BLaER1 treated with 17β-estradiol and CSF1 and Interleukin-3, amounts not matched to agents 10 nM and 100 nM (cell line): Measurements from ENCODE around the gene SAMD4A.
A peak's percentile ranks its signal among the peaks of the same experiment; 100 is the strongest.

ENCODE experiments used
- H3K27ac ChIP-seq, 11 experiments: shearing (Covaris generic); formaldehyde crosslinking; 2 replicates each; pipeline ENCODE4 v1.8.1; 2022
- H3K27me3 ChIP-seq, 11 experiments: shearing (Covaris generic); formaldehyde crosslinking; 2 replicates each; pipeline ENCODE4 v1.8.1; 2022
- H3K36me3 ChIP-seq, 11 experiments: shearing (Covaris generic); formaldehyde crosslinking; 2 replicates each; pipeline ENCODE4 v1.8.1; 2022
- H3K4me1 ChIP-seq, 10 experiments: shearing (Covaris generic); formaldehyde crosslinking; 2 replicates each; pipeline ENCODE4 v1.8.1; 2022
- H3K4me2 ChIP-seq, 11 experiments: shearing (Covaris generic); formaldehyde crosslinking; 2 replicates each; pipeline ENCODE4 v1.8.1; 2022
- H3K4me3 ChIP-seq, 10 experiments: shearing (Covaris generic); formaldehyde crosslinking; 2 replicates each; pipeline ENCODE4 v1.8.1; 2022
- H3K9ac ChIP-seq, 11 experiments: shearing (Covaris generic); formaldehyde crosslinking; 2 replicates each; pipeline ENCODE4 v1.8.1; 2022
- H3K9me3 ChIP-seq, 11 experiments: shearing (Covaris generic); formaldehyde crosslinking; replicated peaks in 1 of 11; 2 replicates each; pipeline ENCODE4 v1.8.1; 2022
- H4K20me1 ChIP-seq, 11 experiments: shearing (Covaris generic); formaldehyde crosslinking; 2 replicates each; pipeline ENCODE4 v1.8.1; 2022
- Cebpa-rat ChIP-seq, 11 experiments: shearing (Covaris generic); IDR thresholded peaks; 2 replicates each; pipeline ENCODE4 v1.8.1; 2022

SAMD4A gene

DNA sequence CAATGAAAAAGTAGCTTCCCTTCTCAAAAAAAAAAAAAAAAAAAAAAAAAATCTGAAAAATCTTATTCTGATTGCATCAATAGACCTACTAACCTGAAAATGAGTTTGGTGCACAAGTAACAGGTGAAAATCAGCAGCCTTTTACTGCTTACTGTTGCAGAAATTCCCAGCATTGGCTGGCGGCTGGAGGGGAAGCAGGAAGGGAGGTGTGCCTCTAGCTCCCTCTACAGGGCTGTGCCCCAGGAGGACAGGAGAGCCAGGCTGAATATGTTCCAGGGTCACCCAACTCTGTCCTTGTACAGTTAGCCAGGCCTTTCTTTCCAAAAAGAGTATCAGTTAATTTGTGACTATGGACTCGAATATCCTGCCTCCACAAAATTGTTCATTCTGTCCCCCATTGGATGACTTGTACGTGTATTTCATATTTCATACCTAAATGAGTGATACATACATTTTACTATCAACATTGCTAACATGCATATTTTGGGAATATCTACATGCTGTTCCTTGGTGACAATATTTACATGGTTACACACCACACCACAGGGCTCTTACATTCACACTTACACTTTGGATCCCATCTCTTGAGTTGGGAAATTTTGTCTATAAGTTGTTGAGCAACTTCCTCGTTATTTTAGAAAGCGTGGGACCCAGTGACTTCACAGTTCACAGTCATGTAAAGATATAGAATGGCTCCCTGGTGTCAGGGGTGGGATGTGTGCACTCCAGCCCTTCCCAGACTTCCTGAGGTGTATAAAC lies 124.8 kb downstream of the SAMD4A start:
- peaks cover 0 to 35% (median 9%) of the 10 kb centered on the region in 11 experiments; a peak in 7 of 22 replicates for H3K36me3 ChIP-seq
- no peak overlapping the region for H3K4me3 ChIP-seq
- no peak overlapping the region for H3K9ac ChIP-seq
- H3K27me3 ChIP-seq = no peaks in the 10 kb centered on the region
- peaks cover 0 to 14% (median 0%) of the 10 kb centered on the region in 11 experiments; a peak in 4 of 22 replicates for H4K20me1 ChIP-seq
- peak overlapping the region in 4 of 11 experiments; percentile 35 to 55 (median 42); a peak in 7 of 22 replicates for H3K27ac ChIP-seq
- 0 out of 22 replicates have a peak, but pooled peaks of 1 of the 11 experiments have one; percentile 21 for TF ChIP-seq Cebpa-rat (IDR thresholded peaks at IDR 0.05)
- H3K9me3 ChIP-seq = peaks cover 0 to 33% (median 20%) of the 10 kb centered on the region in 11 experiments; a peak in 16 of 22 replicates
- H3K4me1 ChIP-seq = peaks cover 0 to 41% (median 9%) of the 10 kb centered on the region in 10 experiments; a peak in 13 of 20 replicates
- H3K4me2 ChIP-seq = peak overlapping the region in 6 of 11 experiments; percentile 15 to 71 (median 44); a peak in 11 of 22 replicates

DNA sequence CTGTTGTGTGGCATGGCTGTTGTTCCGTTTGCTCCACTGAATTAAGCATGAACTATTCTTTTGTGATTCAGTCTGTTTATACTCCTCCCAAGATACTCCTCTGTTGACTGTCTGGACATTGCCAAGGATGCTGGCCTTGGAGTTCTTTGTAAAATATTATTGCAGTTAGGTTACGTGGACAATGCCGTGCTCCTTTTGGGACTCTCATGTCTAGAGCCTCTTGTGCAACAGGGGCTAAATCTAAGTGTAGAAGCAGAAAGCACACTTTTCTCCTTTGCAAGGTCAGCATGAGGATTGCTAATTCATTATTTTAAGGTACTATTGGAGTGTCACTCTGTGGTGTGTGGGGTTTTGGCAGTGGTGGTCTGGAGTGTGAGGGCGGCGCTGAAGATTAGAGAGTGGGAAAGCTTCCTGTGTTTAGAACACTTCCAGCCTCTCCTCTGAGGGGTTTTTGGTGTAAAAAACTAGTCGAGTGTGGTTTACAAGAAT lies 125.4 kb downstream of the SAMD4A start:
- H3K27ac ChIP-seq = peak overlapping the region in 4 of 11 experiments; percentile 35 to 55 (median 42); a peak in 7 of 22 replicates
- TF ChIP-seq Cebpa-rat (IDR thresholded peaks at IDR 0.05) = no peak
- peaks cover 0 to 35% (median 9%) of the 10 kb centered on the region in 10 experiments; a peak in 13 of 20 replicates for H3K4me1 ChIP-seq
- H4K20me1 ChIP-seq = peaks cover 0 to 12% (median 0%) of the 10 kb centered on the region in 11 experiments; a peak in 5 of 22 replicates
- H3K9ac ChIP-seq = no peak overlapping the region
- H3K9me3 ChIP-seq = peaks cover 0 to 33% (median 20%) of the 10 kb centered on the region in 11 experiments; a peak in 16 of 22 replicates
- H3K4me2 ChIP-seq = peak overlapping the region in 6 of 11 experiments; percentile 15 to 71 (median 44); a peak in 10 of 22 replicates
- H3K4me3 ChIP-seq = no peak overlapping the region
- H3K36me3 ChIP-seq = peaks cover 0 to 35% (median 9%) of the 10 kb centered on the region in 11 experiments; a peak in 7 of 22 replicates
- no peaks in the 10 kb centered on the region for H3K27me3 ChIP-seq

DNA sequence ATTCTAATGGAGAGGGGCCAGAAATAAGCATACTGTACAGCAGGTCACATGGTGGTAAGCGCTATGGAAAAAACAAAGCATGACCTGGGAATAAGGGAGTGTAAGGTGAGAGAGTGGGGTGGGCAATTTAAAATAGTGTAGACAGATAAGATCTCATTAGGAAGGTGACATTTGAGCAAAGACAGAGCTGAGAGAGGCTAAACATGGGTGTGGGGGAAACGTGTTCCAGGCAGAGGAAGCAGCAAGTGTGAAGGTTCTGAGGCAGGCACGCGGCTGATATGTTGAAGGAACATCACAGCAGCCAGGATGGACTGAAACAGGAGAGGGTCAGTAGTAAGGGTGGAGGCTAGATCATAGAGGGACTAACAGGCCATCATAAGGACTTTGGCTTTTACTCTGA lies 126.8 kb downstream of the SAMD4A start:
- Histone ChIP-seq H3K36me3 (peaks cover 0 to 27% (median 9%) of the 10 kb centered on the region in 11 experiments; a peak in 6 of 22 replicates), H3K27ac (no peak overlapping the region), H3K27me3 (no peaks in the 10 kb centered on the region), H3K4me3 (no peak overlapping the region), H4K20me1 (peaks cover 0 to 24% (median 0%) of the 10 kb centered on the region in 11 experiments; a peak in 5 of 22 replicates), H3K4me2 (no peak overlapping the region), H3K9me3 (peaks cover 0 to 33% (median 20%) of the 10 kb centered on the region in 11 experiments; a peak in 16 of 22 replicates), H3K4me1 (peaks cover 0 to 34% (median 9%) of the 10 kb centered on the region in 10 experiments; a peak in 14 of 20 replicates), H3K9ac (no peak overlapping the region)
- no peak for TF ChIP-seq Cebpa-rat (IDR thresholded peaks at IDR 0.05)

DNA sequence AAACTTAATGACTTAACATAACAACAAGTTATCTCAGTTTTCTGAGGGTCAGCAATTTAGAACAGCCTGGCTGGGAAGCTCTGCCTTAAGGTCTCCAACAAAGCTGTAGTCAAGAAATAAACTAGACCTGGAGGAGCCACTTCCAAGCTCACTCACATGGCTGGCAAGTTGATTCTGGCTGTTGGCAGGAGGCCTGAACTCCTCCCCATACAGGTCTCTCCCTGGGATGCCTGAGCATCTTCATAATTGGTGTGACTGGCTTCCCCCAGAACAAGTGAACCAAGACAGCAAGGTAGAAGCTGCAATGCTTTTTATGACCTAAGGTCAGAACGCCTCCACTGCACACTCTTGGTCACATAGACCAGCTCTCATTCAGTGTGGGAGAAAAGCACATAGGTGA lies 128.3 kb downstream of the SAMD4A start:
- Histone ChIP-seq H3K4me3 (no peak overlapping the region), H3K4me1 (peaks cover 0 to 39% (median 9%) of the 10 kb centered on the region in 10 experiments; a peak in 14 of 20 replicates), H3K9ac (no peak overlapping the region), H4K20me1 (peaks cover 0 to 36% (median 0%) of the 10 kb centered on the region in 11 experiments; a peak in 5 of 22 replicates), H3K9me3 (peaks cover 0 to 26% (median 19%) of the 10 kb centered on the region in 11 experiments; a peak in 15 of 22 replicates), H3K4me2 (no peak overlapping the region), H3K27me3 (no peaks in the 10 kb centered on the region), H3K27ac (no peak overlapping the region), H3K36me3 (peaks cover 0 to 23% (median 9%) of the 10 kb centered on the region in 11 experiments; a peak in 6 of 22 replicates)
- TF ChIP-seq Cebpa-rat (IDR thresholded peaks at IDR 0.05) = no peak

DNA sequence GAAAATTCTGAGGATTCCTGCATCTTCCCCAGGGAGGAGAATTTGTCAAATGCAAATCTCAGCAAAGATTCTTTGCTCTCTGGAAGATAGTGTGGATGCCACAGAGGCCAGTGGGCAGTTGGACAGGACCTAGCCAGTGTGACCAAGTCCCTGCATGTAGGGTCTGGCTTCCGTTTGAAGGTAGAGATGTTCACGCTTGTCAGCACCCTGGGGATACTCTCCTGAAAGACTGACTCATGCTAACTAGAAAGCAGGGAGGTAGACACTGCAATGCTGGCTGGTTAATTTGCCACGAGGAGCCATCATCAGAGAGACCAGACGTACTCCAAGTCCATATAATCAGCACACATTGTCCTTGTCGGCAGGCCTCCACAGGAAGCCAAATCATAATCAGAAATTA lies 130.1 kb downstream of the SAMD4A start:
- H3K9me3 ChIP-seq = peaks cover 0 to 26% (median 15%) of the 10 kb centered on the region in 11 experiments; a peak in 15 of 22 replicates

DNA sequence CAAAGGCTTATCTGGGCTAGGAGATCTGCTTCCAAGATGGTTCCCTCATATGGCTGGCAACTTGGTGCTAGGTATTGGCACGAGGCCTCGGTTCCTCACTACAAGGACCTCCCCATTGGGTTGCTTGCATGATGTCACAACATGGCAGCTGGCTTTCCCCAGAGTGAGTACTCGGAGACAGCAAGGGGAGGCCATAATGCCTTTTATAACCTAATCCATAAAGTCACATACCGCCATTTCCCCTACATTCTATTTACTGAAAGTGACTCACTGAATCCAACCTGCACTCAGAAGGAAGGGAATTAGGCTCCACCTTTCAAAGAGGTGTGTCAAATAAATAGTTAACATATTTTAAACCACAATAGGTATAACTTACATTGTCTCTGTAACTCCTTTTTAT lies 130.9 kb downstream of the SAMD4A start:
- Histone ChIP-seq H3K27me3 (no peaks in the 10 kb centered on the region), H3K9me3 (peaks cover 0 to 18% (median 8%) of the 10 kb centered on the region in 11 experiments; a peak in 13 of 22 replicates), H3K4me3 (no peak overlapping the region), H4K20me1 (peaks cover 0 to 47% (median 0%) of the 10 kb centered on the region in 11 experiments; a peak in 5 of 22 replicates), H3K27ac (no peak overlapping the region), H3K4me2 (no peak overlapping the region), H3K9ac (no peak overlapping the region), H3K4me1 (peaks cover 0 to 15% (median 2%) of the 10 kb centered on the region in 10 experiments; a peak in 7 of 20 replicates), H3K36me3 (peaks cover 8 to 41% (median 18%) of the 10 kb centered on the region in 11 experiments; a peak in 19 of 22 replicates)
- TF ChIP-seq Cebpa-rat (IDR thresholded peaks at IDR 0.05) = no peak

More for the DNA sequence above, 130.1 kb downstream of the SAMD4A start:
- Histone ChIP-seq H3K4me2 (no peak overlapping the region), H3K4me3 (no peak overlapping the region), H3K27me3 (no peaks in the 10 kb centered on the region), H4K20me1 (peaks cover 0 to 40% (median 0%) of the 10 kb centered on the region in 11 experiments; a peak in 5 of 22 replicates), H3K27ac (no peak overlapping the region), H3K9ac (no peak overlapping the region), H3K4me1 (peaks cover 0 to 23% (median 5%) of the 10 kb centered on the region in 10 experiments; a peak in 13 of 20 replicates), H3K36me3 (peaks cover under 1 to 33% (median 11%) of the 10 kb centered on the region in 11 experiments; a peak in 17 of 22 replicates)
- TF ChIP-seq Cebpa-rat (IDR thresholded peaks at IDR 0.05) = no peak

DNA sequence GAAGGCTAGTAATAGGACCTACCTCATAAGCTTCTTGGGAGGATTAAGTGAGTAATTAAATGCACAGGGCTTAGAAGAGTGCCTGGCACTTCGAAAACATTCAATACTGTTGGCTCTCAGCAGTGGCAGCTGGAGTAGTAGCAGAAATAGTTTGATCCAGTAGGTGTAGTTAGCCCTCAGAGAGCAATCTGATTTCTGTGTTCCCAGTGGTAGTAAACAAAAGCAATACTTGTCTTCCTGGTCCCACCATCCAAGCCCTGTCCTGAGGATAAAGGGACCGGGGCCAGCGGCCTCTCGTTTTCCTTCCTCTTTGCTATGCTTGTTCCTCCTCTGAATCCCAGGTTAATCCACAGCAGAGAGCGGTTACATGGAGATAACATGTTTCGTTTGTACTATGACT lies 131.6 kb downstream of the SAMD4A start:
- no peak overlapping the region for H3K4me3 ChIP-seq

DNA sequence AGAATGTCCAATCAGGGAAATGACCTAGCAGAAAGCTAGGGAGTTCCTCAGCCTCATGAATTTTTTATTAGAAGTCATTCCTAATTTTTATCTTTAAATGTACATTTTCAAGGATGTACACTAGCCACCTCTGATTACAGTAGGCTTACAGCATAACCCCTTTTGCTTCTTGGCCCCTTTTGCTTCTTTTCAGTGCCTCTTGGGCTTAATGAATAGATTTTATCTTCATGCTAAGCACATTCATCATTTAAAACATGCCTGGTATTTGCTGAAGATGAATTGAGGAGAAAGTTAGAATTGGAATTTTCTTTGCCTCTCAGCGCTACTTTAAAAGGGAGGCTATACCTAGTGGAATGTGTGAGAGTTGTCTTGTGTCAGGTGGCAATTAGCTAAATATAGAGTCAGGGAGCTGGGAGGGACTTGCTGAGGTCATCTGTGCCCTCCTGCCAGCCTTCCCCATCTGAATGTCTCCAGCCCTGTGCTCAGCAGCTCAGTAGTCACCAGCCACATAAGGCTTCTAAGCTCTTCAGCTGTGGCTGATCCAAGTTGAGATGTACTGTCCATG lies 132.1 kb downstream of the SAMD4A start:
- Histone ChIP-seq H3K36me3 (peaks cover 8 to 44% (median 26%) of the 10 kb centered on the region in 11 experiments; a peak in 19 of 22 replicates), H3K4me2 (0 out of 22 replicates have a peak overlapping the region, but pooled peaks of 2 of the 11 experiments have one; percentile 2 to 19), H3K9ac (no peak overlapping the region), H3K27me3 (no peaks in the 10 kb centered on the region), H4K20me1 (peaks cover 0 to 50% (median 0%) of the 10 kb centered on the region in 11 experiments; a peak in 5 of 22 replicates), H3K4me1 (peaks cover 0 to 12% (median 0%) of the 10 kb centered on the region in 10 experiments; a peak in 5 of 20 replicates), H3K27ac (no peak overlapping the region), H3K9me3 (peaks cover 0 to 8% (median 0%) of the 10 kb centered on the region in 11 experiments; a peak in 2 of 22 replicates), H3K4me3 (no peak overlapping the region)
- no peak for TF ChIP-seq Cebpa-rat (IDR thresholded peaks at IDR 0.05)

More for the DNA sequence above, 131.6 kb downstream of the SAMD4A start:
- TF ChIP-seq Cebpa-rat (IDR thresholded peaks at IDR 0.05) = no peak
- Histone ChIP-seq H3K4me2 (peak overlapping the region in 3 of 11 experiments; percentile 1 to 50 (median 19); a peak in 3 of 22 replicates), H3K9ac (no peak overlapping the region), H3K36me3 (peaks cover 8 to 42% (median 25%) of the 10 kb centered on the region in 11 experiments; a peak in 19 of 22 replicates), H4K20me1 (peaks cover 0 to 50% (median 0%) of the 10 kb centered on the region in 11 experiments; a peak in 5 of 22 replicates), H3K9me3 (peaks cover 0 to 11% (median 1%) of the 10 kb centered on the region in 11 experiments; a peak in 9 of 22 replicates), H3K27me3 (no peaks in the 10 kb centered on the region), H3K4me1 (peaks cover 0 to 12% (median 0%) of the 10 kb centered on the region in 10 experiments; a peak in 5 of 20 replicates), H3K27ac (no peak overlapping the region)
